ENCODE results near the gene AFAP1L1.

Gene AFAP1L1

GRCh38 chr5:149367249-149367971 lies 95.8 kb downstream of the AFAP1L1 start:
- no peaks in the 10 kb centered on the region for H3K36me3 ChIP-seq
- peaks cover 0 to 38% (median 25%) of the 10 kb centered on the region in 4 donors for H3K4me1 ChIP-seq
- TF ChIP-seq CTCF (IDR thresholded peaks at IDR 0.05) = peak; percentile 85 to 87
- no peak overlapping the region for H3K4me3 ChIP-seq
- intact Hi-C loops (cut with DNase I; ENCODE audit: low total_unique reads) = loop anchor here (5.0 kb wide), 2 partner anchors 75 to 195 kb away; no protein-coding TSS in a partner anchor
- DNase-seq = peak in 1 of 2 donors; percentile 84
- peak overlapping the region; percentile 43 to 56 for H3K27ac ChIP-seq
- no peaks in the 10 kb centered on the region for H3K27me3 ChIP-seq
- no peaks in the 10 kb centered on the region for H3K9me3 ChIP-seq

GRCh38 chr5:149367972-149368645 lies 96.5 kb downstream of the AFAP1L1 start:
- no peak overlapping the region for H3K4me3 ChIP-seq
- H3K27me3 ChIP-seq = no peaks in the 10 kb centered on the region
- H3K4me1 ChIP-seq = peaks cover 0 to 45% (median 32%) of the 10 kb centered on the region in 4 donors
- H3K9me3 ChIP-seq = no peaks in the 10 kb centered on the region
- intact Hi-C loops (cut with DNase I; ENCODE audit: low total_unique reads) = loop anchor here (5.0 kb wide), 2 partner anchors 74 to 194 kb away; no protein-coding TSS in a partner anchor
- DNase-seq = no peak
- no peaks in the 10 kb centered on the region for H3K36me3 ChIP-seq
- H3K27ac ChIP-seq = peak overlapping the region; percentile 43 to 56
- no peak for TF ChIP-seq CTCF (IDR thresholded peaks at IDR 0.05)

GRCh38 chr5:149370878-149371277 lies 99.2 kb downstream of the AFAP1L1 start:
- intact Hi-C loops (cut with DNase I; ENCODE audit: low total_unique reads) = no loop called here
- no peak for DNase-seq
- Histone ChIP-seq H3K9me3 (no peaks in the 10 kb centered on the region), H3K4me1 (peaks cover 0 to 60% (median 38%) of the 10 kb centered on the region in 4 donors), H3K4me3 (no peak overlapping the region), H3K36me3 (no peaks in the 10 kb centered on the region), H3K27ac (peak overlapping the region; percentile 74 to 93), H3K27me3 (no peaks in the 10 kb centered on the region)
- TF ChIP-seq CTCF (IDR thresholded peaks at IDR 0.05) = no peak

GRCh38 chr5:149371296-149371962 lies 99.8 kb downstream of the AFAP1L1 start:
- DNase-seq = peak in 1 of 2 donors; percentile 80
- Histone ChIP-seq H3K9me3 (no peaks in the 10 kb centered on the region), H3K36me3 (no peaks in the 10 kb centered on the region), H3K27me3 (no peaks in the 10 kb centered on the region), H3K4me3 (no peak overlapping the region), H3K27ac (peak overlapping the region; percentile 74 to 93), H3K4me1 (peaks cover 0 to 63% (median 38%) of the 10 kb centered on the region in 4 donors)
- intact Hi-C loops (cut with DNase I; ENCODE audit: low total_unique reads) = no loop called here
- peak; percentile 57 to 62 for TF ChIP-seq CTCF (IDR thresholded peaks at IDR 0.05)

GRCh38 chr5:149372076-149372795 lies 100.6 kb downstream of the AFAP1L1 start:
- Histone ChIP-seq H3K27ac (peak overlapping the region; percentile 74 to 93), H3K4me1 (peaks cover 0 to 60% (median 36%) of the 10 kb centered on the region in 4 donors), H3K36me3 (no peaks in the 10 kb centered on the region), H3K9me3 (no peaks in the 10 kb centered on the region), H3K27me3 (no peaks in the 10 kb centered on the region), H3K4me3 (no peak overlapping the region)
- peak in 1 of 2 donors; percentile 84 for DNase-seq
- intact Hi-C loops (cut with DNase I; ENCODE audit: low total_unique reads) = no loop called here
- TF ChIP-seq CTCF (IDR thresholded peaks at IDR 0.05) = no peak

Measured in tibial artery (tissue), 4 donors.